Fibroblast of the conjunctiva (primary cell): Measurements from ENCODE around the gene GALNT15.
A peak's percentile ranks its signal among the peaks of the same experiment; 100 is the strongest.

Experiments
- DNase-seq: peaks from one replicate; pipeline ENCODE4 v3.0.0-alpha.2; 2010; ENCODE audit warnings: low read depth

The GALNT15 gene

DNA sequence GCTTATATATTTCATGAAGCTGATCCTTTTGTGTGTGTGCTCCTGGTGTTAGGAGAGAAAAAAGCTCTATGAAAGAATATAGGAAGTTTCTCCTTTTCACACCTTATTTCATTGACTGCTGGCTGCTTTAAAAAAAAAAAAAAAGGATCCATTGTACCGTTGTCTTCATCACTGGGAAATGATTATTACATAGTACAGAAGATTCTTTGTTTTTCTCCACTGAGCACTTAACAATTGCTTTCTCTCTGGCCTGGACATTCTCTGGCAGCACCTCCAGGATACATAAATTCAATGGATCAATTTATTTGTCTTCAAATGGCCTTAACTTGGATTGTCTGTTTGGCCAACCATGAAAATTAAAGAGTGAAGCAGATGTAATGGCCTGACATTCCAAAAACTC lies 53.1 kb downstream of the GALNT15 start:
- DNase-seq = no peak

GRCh38 chr3:16229681-16230080 lies 55.2 kb downstream of the GALNT15 start:
- no peak for DNase-seq

DNA sequence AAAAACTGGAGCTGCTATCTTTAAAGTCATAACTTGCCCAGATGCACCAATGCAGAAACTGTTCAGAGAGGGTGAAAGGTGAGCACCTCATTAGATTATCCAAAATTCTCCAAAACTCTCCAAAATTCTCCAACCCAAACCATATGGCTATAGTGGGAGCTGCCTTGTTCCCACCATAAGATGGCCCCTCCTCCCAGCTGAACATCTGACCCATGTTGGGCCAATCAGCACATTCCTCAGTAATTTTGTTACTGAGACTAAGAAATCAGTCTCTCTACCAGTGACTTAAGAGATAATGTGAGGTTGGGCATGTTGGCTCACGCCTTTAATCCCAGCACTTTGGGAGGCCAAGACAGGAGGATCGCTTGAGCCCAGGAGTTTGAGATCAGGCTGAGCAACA lies 57.5 kb downstream of the GALNT15 start:
- no peak for DNase-seq

GRCh38 chr3:16233806-16234205 lies 59.3 kb downstream of the GALNT15 start:
- DNase-seq = no peak

- DNase-seq = no peak
Measured at GRCh38 chr3:16234281-16234680, 59.8 kb downstream of the GALNT15 start.

- no peak for DNase-seq
Measured at GRCh38 chr3:16236030-16236639, 61.7 kb downstream of the GALNT15 start.

DNA sequence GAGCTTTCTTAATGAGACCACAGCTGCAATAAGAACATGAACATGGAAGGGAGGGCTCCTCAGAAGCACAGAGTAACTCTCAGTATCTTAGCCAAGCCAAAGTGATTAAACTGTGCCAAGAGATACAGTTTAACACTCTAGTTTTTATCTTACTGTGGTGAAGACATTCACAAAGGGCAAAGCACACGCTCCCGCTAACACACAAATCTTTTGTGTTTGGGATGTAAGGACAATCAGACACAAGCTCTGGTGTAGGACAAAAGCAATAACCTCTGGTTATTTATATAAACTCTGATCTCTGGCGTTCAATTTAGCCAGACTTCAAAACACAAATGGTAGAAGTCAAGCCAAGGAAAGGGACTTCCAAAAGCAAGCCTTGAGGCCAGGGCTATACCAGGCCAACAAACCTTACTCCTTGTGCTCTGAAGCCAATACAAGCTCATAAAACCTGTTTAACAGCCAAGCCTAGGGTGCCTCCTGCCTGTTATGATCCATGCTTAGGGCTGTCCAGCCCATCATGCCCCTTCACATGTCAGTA lies 62.4 kb downstream of the GALNT15 start:
- DNase-seq = no peak

DNA sequence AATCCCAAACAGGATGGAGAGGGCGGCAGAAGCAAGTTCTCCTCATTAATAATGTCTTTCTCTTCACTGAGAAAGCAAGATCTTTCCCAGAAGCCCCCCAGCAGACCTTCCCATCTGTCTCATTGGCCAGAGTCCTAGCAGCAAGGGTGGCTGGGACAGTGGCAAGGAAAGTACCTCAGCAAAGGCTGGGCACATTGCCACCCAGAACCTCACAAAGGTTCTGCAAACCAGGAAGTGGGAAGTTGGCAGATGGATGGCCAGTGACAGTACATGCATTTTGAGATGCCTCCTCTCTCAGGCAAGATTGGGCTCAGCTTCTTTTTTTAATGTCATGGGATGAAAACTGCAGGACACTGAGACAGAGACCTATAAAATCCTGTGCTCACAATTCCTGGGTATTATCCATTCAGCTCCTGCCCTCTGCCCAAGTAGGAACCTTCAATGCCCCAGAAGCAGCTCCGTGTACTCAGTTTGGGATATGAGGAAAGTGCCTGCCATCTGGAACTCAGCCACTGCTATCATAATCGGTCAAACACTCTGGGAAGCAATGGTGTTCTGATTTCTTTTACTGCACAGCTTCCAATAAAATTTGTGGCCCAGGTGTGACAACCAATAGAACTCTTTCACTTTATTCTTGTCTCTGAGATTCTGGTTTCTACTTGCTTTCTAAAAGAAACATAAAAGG lies 64.7 kb downstream of the GALNT15 start:
- no peak for DNase-seq

- DNase-seq = peak; percentile 43
Measured at GRCh38 chr3:16239780-16240179, 65.3 kb downstream of the GALNT15 start.

- peak; percentile 54 for DNase-seq
Measured at GRCh38 chr3:16240229-16241023, 65.9 kb downstream of the GALNT15 start.

- no peak for DNase-seq
Measured at GRCh38 chr3:16241225-16241624, 66.7 kb downstream of the GALNT15 start.

GRCh38 chr3:16242177-16242576 lies 67.7 kb downstream of the GALNT15 start:
- DNase-seq = no peak

DNA sequence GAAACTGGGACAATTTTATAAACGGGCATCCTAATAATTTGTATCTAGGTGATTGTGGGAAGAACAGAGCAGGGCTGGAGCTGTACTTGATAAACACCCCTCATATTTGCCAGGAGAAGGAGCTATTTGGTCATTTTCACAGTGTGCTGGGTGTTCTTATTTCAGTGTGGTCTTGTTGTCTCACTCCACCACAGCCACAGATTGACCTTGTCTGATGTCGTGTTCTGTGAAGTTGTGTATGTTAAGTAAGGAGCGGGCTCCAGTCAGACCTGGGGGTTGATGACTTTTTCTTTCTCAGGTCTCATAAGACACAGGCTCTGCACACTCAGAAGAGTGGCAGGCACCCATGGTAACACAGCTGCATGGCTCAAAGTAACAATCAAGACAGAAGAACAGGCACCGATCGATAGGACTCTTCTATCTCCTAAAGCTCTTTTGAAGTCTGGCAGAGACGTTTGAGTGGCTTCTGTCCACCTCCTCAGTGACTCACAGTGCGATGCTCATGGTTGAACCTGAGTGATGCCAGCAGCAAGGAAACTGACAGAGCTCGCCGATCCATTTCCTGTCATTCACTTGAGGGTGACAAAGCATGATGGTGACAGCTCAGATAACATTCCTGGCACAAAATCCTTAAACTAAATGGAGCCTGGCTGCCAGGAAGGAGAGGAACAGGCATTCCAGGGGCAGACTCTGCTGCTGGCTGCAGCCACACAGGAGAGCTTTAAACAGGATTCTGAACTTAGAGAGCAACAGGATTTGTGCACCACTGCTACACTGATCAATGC lies 69.4 kb downstream of the GALNT15 start:
- DNase-seq = no peak

DNA sequence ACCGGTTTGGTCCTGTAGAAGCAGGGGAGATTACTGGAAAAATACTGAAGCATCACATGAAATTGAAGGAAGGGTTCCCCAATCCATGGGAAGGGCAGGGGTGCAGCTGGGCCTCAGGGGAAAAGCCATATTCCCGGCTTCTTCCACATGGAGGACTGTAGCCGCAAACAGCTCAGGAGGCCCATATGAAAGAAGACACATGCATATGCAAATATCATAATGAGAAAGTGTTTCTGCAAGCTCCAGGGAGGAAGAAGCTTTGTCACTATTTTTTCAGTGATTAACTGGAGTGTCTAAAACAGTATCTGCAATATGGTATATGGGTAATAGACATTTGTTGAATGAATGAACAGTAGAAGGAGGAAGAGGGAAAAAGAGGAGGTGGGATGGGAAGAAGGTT lies 71.1 kb downstream of the GALNT15 start:
- DNase-seq = no peak

DNA sequence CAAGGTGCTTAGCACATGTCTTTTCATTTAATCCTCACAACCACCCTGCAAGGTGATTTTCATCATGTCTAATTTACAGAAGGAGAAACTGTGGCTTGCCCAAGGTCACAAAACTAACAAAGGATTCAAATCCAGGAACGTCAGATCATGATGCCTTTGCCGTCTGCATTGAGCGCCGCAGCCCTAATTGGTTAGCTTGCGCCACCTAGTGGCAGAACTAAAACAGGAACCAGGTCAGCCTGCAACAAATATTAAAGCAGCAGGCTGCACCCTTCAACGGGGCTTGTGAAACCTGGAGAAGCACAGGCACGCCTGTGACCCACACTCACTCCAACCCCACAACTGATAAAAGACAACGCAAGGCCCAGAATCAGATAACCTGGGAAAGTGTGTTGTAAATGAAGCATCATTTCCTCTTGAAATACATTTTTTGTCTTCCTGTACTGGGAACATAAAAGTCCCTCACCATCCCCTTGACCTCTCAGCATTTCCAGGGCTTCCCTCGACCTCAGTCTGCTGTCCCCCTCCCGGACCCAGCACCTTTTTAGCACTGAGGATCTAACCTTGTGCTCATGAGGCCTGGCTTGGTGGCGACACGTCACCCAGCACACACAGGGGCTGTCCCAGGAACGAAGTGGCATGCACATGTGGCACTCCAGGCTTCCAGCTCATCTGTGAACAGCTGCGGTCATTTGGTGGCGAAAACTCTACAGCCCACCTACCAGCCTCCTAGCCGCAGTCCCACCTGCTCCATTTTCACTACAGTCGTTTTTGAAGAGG lies 73.0 kb downstream of the GALNT15 start:
- peak; percentile 71 for DNase-seq

- no peak for DNase-seq
Measured at GRCh38 chr3:16248556-16248955, 74.1 kb downstream of the GALNT15 start.

- DNase-seq = no peak
Measured at GRCh38 chr3:16249336-16249735, 74.9 kb downstream of the GALNT15 start.

DNA sequence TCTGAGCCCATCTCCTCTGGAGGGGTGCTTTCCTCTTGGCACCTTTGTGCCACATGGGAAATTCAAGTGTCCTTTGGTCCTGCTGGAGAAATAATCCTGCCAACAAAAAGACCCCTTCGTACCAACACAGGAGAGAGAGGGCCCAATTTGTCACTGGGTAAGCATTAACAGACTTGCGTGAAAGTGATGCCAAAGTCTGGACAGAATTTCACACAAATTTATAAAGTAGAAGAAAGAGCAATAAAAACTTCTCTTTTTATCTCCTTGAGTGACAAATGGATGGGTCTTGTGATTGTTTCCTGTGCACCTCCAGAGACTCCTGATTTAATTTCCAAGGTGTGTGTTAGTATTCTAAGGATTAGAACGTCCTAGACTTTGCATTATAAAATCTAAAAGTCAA lies 75.4 kb downstream of the GALNT15 start:
- no peak for DNase-seq

DNA sequence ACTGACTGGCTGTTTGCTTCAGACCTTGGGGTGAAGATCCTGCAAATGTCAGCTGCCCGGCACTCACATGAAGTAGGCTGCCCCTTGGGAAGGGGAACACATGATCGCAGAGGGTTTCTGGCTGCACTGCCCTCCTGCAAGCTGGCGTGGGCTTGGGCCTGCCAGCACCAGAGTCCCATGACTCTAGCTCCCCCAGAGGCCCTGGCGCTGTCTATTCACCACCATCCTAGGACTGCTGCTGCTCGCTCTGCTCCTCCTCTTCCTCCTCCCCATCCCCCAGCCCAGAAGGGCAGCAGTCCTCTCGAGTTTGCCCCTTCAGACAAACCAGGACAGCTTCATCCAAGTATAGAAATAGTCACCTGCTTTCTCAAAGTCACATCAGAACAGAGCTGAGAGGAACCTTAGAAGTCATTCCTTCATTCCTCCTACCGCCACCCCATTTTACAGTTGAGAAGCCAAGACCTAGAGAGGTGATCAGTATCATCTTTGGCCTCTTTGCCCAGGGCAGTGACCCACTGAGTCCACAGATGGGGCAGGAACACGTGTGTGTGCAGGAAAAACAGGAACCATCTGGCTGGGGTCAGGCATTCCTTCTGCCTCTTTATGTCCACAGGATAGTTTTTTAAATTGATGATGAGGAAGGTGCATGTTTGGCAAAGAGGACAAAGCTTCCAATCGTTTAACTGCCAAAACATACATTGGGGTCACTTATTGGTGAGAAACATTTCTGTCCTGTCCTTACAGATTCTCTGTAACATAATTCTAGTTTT lies 77.0 kb downstream of the GALNT15 start:
- DNase-seq = no peak

GRCh38 chr3:16252243-16252978 lies 77.9 kb downstream of the GALNT15 start:
- DNase-seq = no peak
